ENCODE data around the gene ARPC1A. TPM values are rescaled to one million over a fixed set of nuclear protein-coding genes. Genes with fewer than 3 reads are reported as not detected.

Gene ARPC1A
- total and polyA plus RNA-seq, 2 of the 8 experiments (the other 6 are each of a cell fraction or from before 2014, with no cell fraction given) = 123 to 155 TPM

DNA sequence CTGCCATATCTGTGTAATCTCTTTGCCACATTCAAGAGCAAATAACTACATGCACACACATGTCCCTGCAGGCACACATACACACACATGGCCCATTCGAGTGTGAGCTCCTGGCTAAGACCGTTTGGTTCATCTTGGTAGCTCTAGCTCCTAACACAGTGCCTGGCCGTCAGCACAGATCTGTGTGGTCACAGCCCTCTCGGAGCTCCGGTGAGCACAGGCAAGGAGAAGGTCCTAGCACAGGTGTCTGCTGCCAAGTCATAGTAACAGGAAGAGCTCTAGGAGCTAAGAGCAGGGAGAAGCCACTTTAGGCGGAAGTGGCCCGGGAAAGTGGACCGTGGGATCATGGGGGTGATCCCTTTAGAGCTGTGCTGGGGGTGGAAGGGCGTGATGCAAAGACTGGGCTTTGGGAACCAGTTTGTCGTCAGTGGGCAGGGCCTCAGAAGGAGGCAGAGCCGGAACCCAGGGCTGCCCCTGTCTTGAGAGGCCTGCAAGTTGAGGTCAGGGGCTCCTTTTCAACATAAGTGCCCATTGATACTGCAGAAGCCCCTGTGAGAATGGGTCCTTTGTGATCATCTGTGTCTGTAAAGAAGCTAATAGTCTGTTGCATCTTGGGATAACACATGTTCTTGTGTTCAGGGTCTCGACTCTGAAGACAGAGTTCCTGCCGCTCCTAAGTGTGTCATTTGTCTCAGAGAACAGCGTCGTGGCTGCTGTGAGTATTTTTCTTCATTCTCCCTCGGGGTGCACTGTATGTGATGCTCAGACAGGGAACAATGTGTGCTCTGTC, 32.2 kb downstream of the ARPC1A start:
- DNase-seq (ENCODE audit: low read depth in 1 of 2, low spot score in 2 of 2) (no peak), FAIRE-seq (no peak)
- Histone ChIP-seq H3K23ac (ENCODE audit: insufficient read length) (no peak overlapping the region), H4K91ac (replicated peaks; ENCODE audit: insufficient read length, low read length) (no peak overlapping the region), H3K27me3 (replicated peaks in 1 of 4; ENCODE audit: control insufficient read depth in 3 of 4, extremely low read depth in 1 of 4, insufficient read depth in 3 of 4, low read length in 3 of 4) (no peaks in the 10 kb centered on the region), H3K56ac (replicated peaks; ENCODE audit: insufficient read length, low read depth, low read length) (no peak overlapping the region), H3K9me3 (ENCODE audit: insufficient read depth in 2 of 2, low read depth in 1 of 2, low read length in 1 of 2) (no peaks in the 10 kb centered on the region), H2BK20ac (ENCODE audit: low read length) (no peak overlapping the region), H3K79me1 (ENCODE audit: low read depth, low read length) (no peaks in the 10 kb centered on the region), H3K9ac (replicated peaks in 1 of 4; ENCODE audit: extremely low read depth in 1 of 4, low read depth in 3 of 4, low read length in 3 of 4) (no peak overlapping the region), H3K23me2 (ENCODE audit: low read depth, low read length) (no peaks in the 10 kb centered on the region), H2AFZ (ENCODE audit: low read length) (no peak overlapping the region), H2AK5ac (ENCODE audit: low read depth, low read length) (no peak overlapping the region), H3K14ac (ENCODE audit: insufficient read length) (no peak overlapping the region), H4K20me1 (replicated peaks in 1 of 2; ENCODE audit: control insufficient read depth in 1 of 2, insufficient read depth in 2 of 2, low read length in 2 of 2) (peaks cover 0 to 2% of the 10 kb centered on the region in 2 experiments), H2BK12ac (ENCODE audit: low read depth, low read length) (no peak overlapping the region), H4K8ac (ENCODE audit: extremely low read depth, insufficient read depth, low read length) (no peak overlapping the region), H3K4me2 (ENCODE audit: insufficient read depth in 1 of 2, low read depth in 2 of 2, low read length in 2 of 2) (no peak overlapping the region), H2BK120ac (replicated peaks; ENCODE audit: low read depth, low read length) (no peak overlapping the region), H3K36me3 (ENCODE audit: control insufficient read depth in 2 of 4, insufficient read depth in 4 of 4, low read length in 3 of 4) (peaks cover 4 to 30% (median 16%) of the 10 kb centered on the region in 4 experiments; a peak in 6 of 8 replicates), H3K4me1 (replicated peaks in 1 of 4; ENCODE audit: control insufficient read depth in 3 of 4, insufficient read depth in 4 of 4, low read length in 3 of 4) (peaks cover 0 to 3% (median 0%) of the 10 kb centered on the region in 4 experiments; a peak in 1 of 7 replicates), H3K4me3 (ENCODE audit: extremely low read depth in 1 of 4, insufficient read depth in 2 of 4, low read depth in 3 of 4, low read length in 4 of 4) (no peak overlapping the region), H4K5ac (ENCODE audit: insufficient read length, low read depth, low read length) (no peak overlapping the region), H2BK15ac (ENCODE audit: low read length) (no peak overlapping the region), H3K27ac (ENCODE audit: low read depth, low read length) (no peak overlapping the region), H2BK5ac (ENCODE audit: low read depth, low read length) (no peak overlapping the region), H3K18ac (ENCODE audit: extremely low read depth, low read length) (no peak overlapping the region), H3K4ac (replicated peaks; ENCODE audit: insufficient read length, low read depth, low read length) (no peak overlapping the region), H3K79me2 (ENCODE audit: control insufficient read depth in 1 of 2, insufficient read depth in 2 of 2, low read length in 2 of 2) (no peaks in the 10 kb centered on the region)
- CTCF ChIA-PET (ENCODE audit: partially characterized antibody) = interaction anchor here (0.6 to 1.5 kb wide), 5 partner anchors 8 to 480 kb away, joined by 3 to 7 read pairs (median 3); partner anchors contain the start of gene TRRAP
- POLR2A ChIA-PET (ENCODE audit: partially characterized antibody) = interaction anchor here (0.6 to 1.4 kb wide), 8 partner anchors 15 to 258 kb away, joined by 3 to 8 read pairs (median 3); partner anchors contain the start of genes BUD31 and PDAP1
- TF ChIP-seq SUZ12 (IDR thresholded peaks at IDR 0.05; ENCODE audit: low read length) (no peak), PHF8 (conservative IDR thresholded peaks at IDR 0.05; ENCODE audit: low read depth, low read length) (no peak), NANOG (IDR thresholded peaks at IDR 0.05; ENCODE audit: insufficient read depth, low read depth, low read length, poor library complexity, severe bottlenecking) (no peak), GTF2F1 (IDR thresholded peaks at IDR 0.05; ENCODE audit: borderline replicate concordance, low read depth, low read length) (no peak), JUN (IDR thresholded peaks at IDR 0.05; ENCODE audit: low read depth, low read length) (no peak), EZH2 (IDR thresholded peaks at IDR 0.05; ENCODE audit: low read depth, low read length, severe bottlenecking) (no peak), RFX5 (IDR thresholded peaks at IDR 0.05; ENCODE audit: borderline replicate concordance, low read depth, low read length) (no peak), POU5F1 (IDR thresholded peaks at IDR 0.05; ENCODE audit: low read depth, low read length) (no peak), CREB1 (IDR thresholded peaks at IDR 0.05) (no peak), BRCA1 (IDR thresholded peaks at IDR 0.05; ENCODE audit: low read depth, low read length) (no peak), BACH1 (IDR thresholded peaks at IDR 0.05; ENCODE audit: low read length) (no peak), CBX5 (IDR thresholded peaks at IDR 0.05; ENCODE audit: low read depth, low read length) (no peak), POLR2A (IDR thresholded peaks at IDR 0.05; ENCODE audit: control extremely low read depth in 1 of 2, low read depth in 2 of 2, low read length in 2 of 2) (no peak), SP1 (IDR thresholded peaks at IDR 0.05; ENCODE audit: low read depth, low read length) (no peak)
- WGBS, 2 experiments (ENCODE audit: extremely low coverage in 1 of 2, insufficient coverage in 1 of 2, insufficient read length in 1 of 2, insufficient replicate concordance in 2 of 2, low coverage in 1 of 2, low lambda C conversion rate in 2 of 2, missing lambda C conversion rate in 1 of 2) = 94% methylated on average over 16 of the region's 16 CpGs; no CpG with 5 or more reads in 1 of the 2 experiments
